ENCODE measurements around the gene GMPR2. TPM values are rescaled to one million over a fixed set of nuclear protein-coding genes. Genes with fewer than 3 reads are reported as not detected.

Gene GMPR2
- polyA plus RNA-seq, 1 experiment: 116 TPM

- ChIA-PET CTCF (interaction anchor here (0.8 to 9.7 kb wide), 5 partner anchors 11 to 41 kb away, joined by 3 to 47 read pairs (median 3); partner anchors contain the start of genes CIDEB, DHRS1 and NOP9), POLR2A (no interaction called here)
- H3K36me3 ChIP-seq (ENCODE audit: control insufficient read depth, insufficient read depth, low read length): no peaks in the 10 kb centered on the region
- H3K4me3 ChIP-seq (ENCODE audit: low read depth, low read length): no peak overlapping the region
- no peak for TF ChIP-seq CTCF (IDR thresholded peaks at IDR 0.05; ENCODE audit: insufficient read depth, low read depth, low read length)
- H3K27me3 ChIP-seq (ENCODE audit: control insufficient read depth, insufficient read depth, low read length): no peaks in the 10 kb centered on the region
- DNase-seq (ENCODE audit: low read depth): no peak
Observed at GRCh38 chr14:24284501-24285035, 51.8 kb downstream of the GMPR2 start.

- POLR2A ChIA-PET: no interaction called here
- DNase-seq (ENCODE audit: low read depth): no peak
- CTCF ChIA-PET: interaction anchor here (0.6 to 9.7 kb wide), 6 partner anchors 12 to 57 kb away, joined by 3 to 47 read pairs (median 3); partner anchors contain the start of genes CIDEB, DHRS1, NOP9 and TINF2
- Histone ChIP-seq H3K4me3 (ENCODE audit: low read depth, low read length) (no peak overlapping the region), H3K27me3 (ENCODE audit: control insufficient read depth, insufficient read depth, low read length) (no peaks in the 10 kb centered on the region), H3K36me3 (ENCODE audit: control insufficient read depth, insufficient read depth, low read length) (no peaks in the 10 kb centered on the region)
- TF ChIP-seq CTCF (IDR thresholded peaks at IDR 0.05; ENCODE audit: insufficient read depth, low read depth, low read length): no peak
Observed at GRCh38 chr14:24285351-24285750, 52.6 kb downstream of the GMPR2 start.

GRCh38 chr14:24286996-24287395 lies 54.3 kb downstream of the GMPR2 start:
- CTCF ChIA-PET: interaction anchor here (0.8 to 9.7 kb wide), 3 partner anchors 10 to 44 kb away, joined by 3 to 47 read pairs (median 11); partner anchors contain the start of genes DHRS1, NOP9 and TINF2
- Histone ChIP-seq H3K27me3 (ENCODE audit: control insufficient read depth, insufficient read depth, low read length) (no peaks in the 10 kb centered on the region), H3K36me3 (ENCODE audit: control insufficient read depth, insufficient read depth, low read length) (peaks cover 3% of the 10 kb centered on the region; the same call in 1 of the 2 replicates), H3K4me3 (ENCODE audit: low read depth, low read length) (no peak overlapping the region)
- TF ChIP-seq CTCF (IDR thresholded peaks at IDR 0.05; ENCODE audit: insufficient read depth, low read depth, low read length): no peak
- no peak for DNase-seq (ENCODE audit: low read depth)
- POLR2A ChIA-PET: no interaction called here

Small RNA genes lying within 50 kb of the gene (small RNA-seq; reads per million reads assigned to genes)
- gene AL136295.4 (ENCODE audit: insufficient read length, low read depth, low replicate concordance): not detected
- gene CHMP4A (ENCODE audit: insufficient read length, low read depth, low replicate concordance): not detected
- not detected for gene MDP1 (ENCODE audit: insufficient read length, low read depth, low replicate concordance)

Other genes starting within 250 kb of the GMPR2 start
- 12.5 and 15.0 TPM in 2 replicates for gene DHRS4L2, start 244.0 kb upstream of the GMPR2 start, polyA plus RNA-seq (2011; rRNA removed)
- gene CARMIL3, start 180.9 kb upstream of the GMPR2 start, polyA plus RNA-seq (2011; rRNA removed): 0.02 and 0.04 TPM in 2 replicates
- not detected in 2 replicates for gene CPNE6, start 161.4 kb upstream of the GMPR2 start, polyA plus RNA-seq (2011; rRNA removed)
- 141 and 227 TPM in 2 replicates for gene PCK2, start 138.6 kb upstream of the GMPR2 start, polyA plus RNA-seq (2011; rRNA removed)
- 41.5 and 50.0 TPM in 2 replicates for gene DCAF11, start 118.2 kb upstream of the GMPR2 start, polyA plus RNA-seq (2011; rRNA removed)
- gene NRL, start 118.0 kb upstream of the GMPR2 start, polyA plus RNA-seq (2011; rRNA removed): 0.59 and 0.91 TPM in 2 replicates
- 0.10 and 0.23 TPM in 2 replicates for gene FITM1, start 102.3 kb upstream of the GMPR2 start, polyA plus RNA-seq (2011; rRNA removed)
- gene PSME1, start 96.7 kb upstream of the GMPR2 start, polyA plus RNA-seq (2011; rRNA removed): 48.9 and 106 TPM in 2 replicates
- 6.9 and 13.3 TPM in 2 replicates for gene EMC9, start 91.3 kb upstream of the GMPR2 start, polyA plus RNA-seq (2011; rRNA removed)
- 165 and 178 TPM in 2 replicates for gene PSME2, start 86.3 kb upstream of the GMPR2 start, polyA plus RNA-seq (2011; rRNA removed)
- gene RNF31, start 85.4 kb upstream of the GMPR2 start, polyA plus RNA-seq (2011; rRNA removed): 8.2 and 12.4 TPM in 2 replicates
- gene IRF9, start 71.7 kb upstream of the GMPR2 start, polyA plus RNA-seq (2011; rRNA removed): 84.8 and 107 TPM in 2 replicates
- 2.7 and 5.5 TPM in 2 replicates for gene REC8, start 60.8 kb upstream of the GMPR2 start, polyA plus RNA-seq (2011; rRNA removed)
- gene IPO4, start 44.1 kb upstream of the GMPR2 start, polyA plus RNA-seq (2011; rRNA removed): 11.5 and 26.8 TPM in 2 replicates
- gene TM9SF1, start 37.5 kb upstream of the GMPR2 start, polyA plus RNA-seq (2011; rRNA removed): 50.5 and 59.2 TPM in 2 replicates
- gene TSSK4, start 27.2 kb upstream of the GMPR2 start, polyA plus RNA-seq (2011; rRNA removed): not detected in 2 replicates
- gene CHMP4A, start 19.4 kb upstream of the GMPR2 start, polyA plus RNA-seq (2011; rRNA removed): 36.3 and 52.1 TPM in 2 replicates
- gene MDP1, start 16.9 kb upstream of the GMPR2 start, polyA plus RNA-seq (2011; rRNA removed): 16.3 and 19.3 TPM in 2 replicates
- 242 and 329 TPM in 2 replicates for gene NEDD8, start 562 bp upstream of the GMPR2 start, polyA plus RNA-seq (2011; rRNA removed)
- gene TINF2, start 9.7 kb downstream of the GMPR2 start, polyA plus RNA-seq (2011; rRNA removed): 37.2 and 41.7 TPM in 2 replicates
- 0.97 and 2.9 TPM in 2 replicates for gene TGM1, start 30.2 kb downstream of the GMPR2 start, polyA plus RNA-seq (2011; rRNA removed)
- gene RABGGTA, start 38.7 kb downstream of the GMPR2 start, polyA plus RNA-seq (2011; rRNA removed): 23.2 and 52.5 TPM in 2 replicates
- 40.5 and 57.1 TPM in 2 replicates for gene DHRS1, start 66.9 kb downstream of the GMPR2 start, polyA plus RNA-seq (2011; rRNA removed)
- gene NOP9, start 66.9 kb downstream of the GMPR2 start, polyA plus RNA-seq (2011; rRNA removed): 13.9 and 16.3 TPM in 2 replicates
- gene CIDEB, start 75.0 kb downstream of the GMPR2 start, polyA plus RNA-seq (2011; rRNA removed): 0.63 and 0.98 TPM in 2 replicates
- 0.98 and 1.6 TPM in 2 replicates for gene LTB4R2, start 77.2 kb downstream of the GMPR2 start, polyA plus RNA-seq (2011; rRNA removed)
- gene LTB4R, start 78.6 kb downstream of the GMPR2 start, polyA plus RNA-seq (2011; rRNA removed): 2.5 and 2.6 TPM in 2 replicates
- 4.1 and 6.8 TPM in 2 replicates for gene ADCY4, start 102.1 kb downstream of the GMPR2 start, polyA plus RNA-seq (2011; rRNA removed)
- 4.3 and 4.4 TPM in 2 replicates for gene RIPK3, start 107.1 kb downstream of the GMPR2 start, polyA plus RNA-seq (2011; rRNA removed)
- gene NFATC4, start 135.3 kb downstream of the GMPR2 start, polyA plus RNA-seq (2011; rRNA removed): 95.8 and 151 TPM in 2 replicates
- gene NYNRIN, start 166.1 kb downstream of the GMPR2 start, polyA plus RNA-seq (2011; rRNA removed): 7.2 and 10.1 TPM in 2 replicates
- 6.7 and 8.6 TPM in 2 replicates for gene CBLN3, start 196.7 kb downstream of the GMPR2 start, polyA plus RNA-seq (2011; rRNA removed)
- 18.9 and 19.7 TPM in 2 replicates for gene KHNYN, start 197.0 kb downstream of the GMPR2 start, polyA plus RNA-seq (2011; rRNA removed)
- gene SDR39U1, start 209.8 kb downstream of the GMPR2 start, polyA plus RNA-seq (2011; rRNA removed): 28.9 and 43.4 TPM in 2 replicates

Data from BJ (cell line).